Psoas muscle (tissue), 8 donors: ENCODE results near the gene TBX4. TPM values are rescaled to one million over a fixed set of nuclear protein-coding genes. Genes with fewer than 3 reads are reported as not detected.

Source experiments
- ATAC-seq, 4 donors: fragments of 200-7000 bp; cut with Tn5 transposase; one replicate each; pipeline ENCODE4 v1.9.1; 2020; ENCODE audit warnings: moderate library complexity in 3 of 4, mild to moderate bottlenecking in 2 of 4
- DNase-seq, 2 donors: peaks; one replicate each; pipeline ENCODE4 v3.0.0-alpha.2; 2020
- H3K27ac ChIP-seq: fragments of 200-600 bp; one replicate; pipeline ENCODE4 v1.8.0; 2022
- H3K27me3 ChIP-seq, 3 donors: fragments of 200-600 bp in 1 of 3; one replicate each; pipeline versions ENCODE4 v1.6.1 to v1.8.0; 2013 to 2022; ENCODE audit warnings: low read length in 2 of 3, mild to moderate bottlenecking in 2 of 3, moderate library complexity in 1 of 3; ENCODE audit not compliant: insufficient read depth in 3 of 3
- H3K36me3 ChIP-seq, 2 donors: fragments of 200-600 bp in 1 of 2; one replicate each; pipeline versions ENCODE4 v1.6.1 to v1.8.0; 2013 to 2022; ENCODE audit warnings: low read depth in 1 of 2, mild to moderate bottlenecking in 1 of 2, moderate library complexity in 1 of 2; ENCODE audit not compliant: insufficient read depth in 1 of 2
- H3K4me1 ChIP-seq: fragments of 200-600 bp; one replicate; pipeline ENCODE4 v1.8.0; 2022
- H3K4me3 ChIP-seq: fragments of 200-600 bp; one replicate; pipeline ENCODE4 v1.8.0; 2022; ENCODE audit warnings: mild to moderate bottlenecking
- H3K9me3 ChIP-seq: fragments of 200-600 bp; one replicate; pipeline ENCODE4 v1.8.0; 2022
- CTCF ChIP-seq: fragments of 200-600 bp; IDR thresholded peaks from one replicate; pipeline ENCODE4 v1.8.0; 2022; ENCODE audit warnings: antibody characterized with exemption
- WGBS, 3 donors: extraction: QIAGEN DNeasy Blood & Tissue Kit; methylation state at CpG; one replicate each; pipeline versions ENCODE4 v1.1.6 to v1.1.7; 2013; 5-methylcytosine and 5-hydroxymethylcytosine counted together
- intact Hi-C, 2 donors: fragments of 100-400 bp; cut with DNase I; formaldehyde crosslinking; loops; one replicate each; pipeline versions ENCODE4 v1.11.0 to v1.14.2; 2022
- polyA plus RNA-seq, 3 donors: library from polyadenylated mRNA; stranded (reverse); fragments of 200-250 nt; gene quantifications; one replicate each; pipeline ENCODE4 v1.2.3, GENCODE V29; 2013
- total RNA-seq, 4 donors: library from RNA; stranded (reverse); fragmentation: NEBNext Ultra II Directional in 2 of 4; extraction: Animal tissue kit (Norgen Biotek cat#: 25700) in 2 of 4; gene quantifications; one replicate each; pipeline versions ENCODE4 v1.2.1 to v1.2.4, GENCODE V29; 2021 to 2023
- donor health status: healthy with polysubstance abuse.
- donor health status: DM: no; HTN: no; CAD: no; lungs with moderate emphysema.
- donor health status: Bipolar disorder and iron deficiency.
- donor health status: healthy.
- donor health status: DM: yes; HTN: yes; CAD: no.
- donor health status: DM: no; HTN: no; CAD: no.
- donor health status: DM: no; HTN: no; CAD: no.
- donor health status: DM: yes; HTN: yes; CAD: no.

TBX4 gene
- total and polyA plus RNA-seq, 7 donors: 0.22 TPM; not detected in 6

- intact Hi-C loops: loop anchor here in 1 of 2 donors (5.0 kb wide), 2 partner anchors 403 to 688 kb away; no protein-coding TSS in a partner anchor
Measured at GRCh38 chr17:61404913-61405685, 47.1 kb upstream of the TBX4 start.

GRCh38 chr17:61405686-61406536 is 46.3 kb upstream of the TBX4 start:
- 62 to 72% (median 62%) methylated on average over 24 to 37 of the region's 37 CpGs for WGBS, 3 donors

More at GRCh38 chr17:61404913-61405685, 47.1 kb upstream of the TBX4 start:
- ATAC-seq: peak in 1 of 4 donors; percentile 4
- peaks cover 35% of the 10 kb centered on the region for H3K4me1 ChIP-seq
- H3K4me3 ChIP-seq: peak overlapping the region; percentile 77
- H3K27me3 ChIP-seq: peaks cover 0 to 70% (median 38%) of the 10 kb centered on the region in 3 donors
- TF ChIP-seq CTCF: no peak
- DNase-seq: peak in 1 of 2 donors; percentile 41
- H3K9me3 ChIP-seq: no peaks in the 10 kb centered on the region
- H3K27ac ChIP-seq: peak overlapping the region; percentile 53
- H3K36me3 ChIP-seq: no peaks in the 10 kb centered on the region
- WGBS, 3 donors: 18 to 22% (median 21%) methylated on average over 51 to 71 of the region's 71 CpGs

GRCh38 chr17:61406537-61406845 is 45.7 kb upstream of the TBX4 start:
- no peak for TF ChIP-seq CTCF
- peaks cover 36% of the 10 kb centered on the region for H3K4me1 ChIP-seq
- peak overlapping the region; percentile 77 for H3K4me3 ChIP-seq
- ATAC-seq (no peak), DNase-seq (no peak)
- H3K27ac ChIP-seq: no peak overlapping the region
- peaks cover 0 to 71% (median 35%) of the 10 kb centered on the region in 3 donors for H3K27me3 ChIP-seq
- 46 to 77% (median 65%) methylated on average over 1 of the region's 1 CpG for WGBS, 3 donors
- H3K36me3 ChIP-seq: no peaks in the 10 kb centered on the region
- intact Hi-C loops: loop anchor here in 1 of 2 donors (5.0 kb wide), 1 partner anchor 689 kb away; no protein-coding TSS in a partner anchor
- H3K9me3 ChIP-seq: no peaks in the 10 kb centered on the region

More at GRCh38 chr17:61405686-61406536, 46.3 kb upstream of the TBX4 start:
- Histone ChIP-seq H3K36me3 (no peaks in the 10 kb centered on the region), H3K27ac (peak overlapping the region; percentile 53), H3K4me3 (peak overlapping the region; percentile 77), H3K27me3 (peaks cover 0 to 71% (median 37%) of the 10 kb centered on the region in 3 donors), H3K9me3 (no peaks in the 10 kb centered on the region), H3K4me1 (peaks cover 36% of the 10 kb centered on the region)
- intact Hi-C loops: loop anchor here in 1 of 2 donors (5.0 kb wide), 1 partner anchor 689 kb away; no protein-coding TSS in a partner anchor
- no peak for TF ChIP-seq CTCF
- DNase-seq (no peak), ATAC-seq (no peak)

GRCh38 chr17:61406971-61407911 is 45.0 kb upstream of the TBX4 start:
- Histone ChIP-seq H3K27ac (no peak overlapping the region), H3K36me3 (no peaks in the 10 kb centered on the region), H3K4me3 (peak overlapping the region; percentile 4), H3K9me3 (no peaks in the 10 kb centered on the region), H3K4me1 (peaks cover 36% of the 10 kb centered on the region), H3K27me3 (peaks cover 0 to 65% (median 35%) of the 10 kb centered on the region in 3 donors)
- DNase-seq (peak in 1 of 2 donors; percentile 32), ATAC-seq (no peak)
- TF ChIP-seq CTCF: no peak
- intact Hi-C loops: loop anchor here in 1 of 2 donors (5.0 kb wide), 1 partner anchor 690 kb away; no protein-coding TSS in a partner anchor
- WGBS, 3 donors: 45 to 56% (median 50%) methylated on average over 8 of the region's 8 CpGs
